ENCODE measurements around the gene TTLL11.
"Not testable (repeated sequence)": the region's sequence is repeated elsewhere in the genome, so short reads cannot be mapped to it uniquely, and the experiment has no call there.

TTLL11 gene

DNA sequence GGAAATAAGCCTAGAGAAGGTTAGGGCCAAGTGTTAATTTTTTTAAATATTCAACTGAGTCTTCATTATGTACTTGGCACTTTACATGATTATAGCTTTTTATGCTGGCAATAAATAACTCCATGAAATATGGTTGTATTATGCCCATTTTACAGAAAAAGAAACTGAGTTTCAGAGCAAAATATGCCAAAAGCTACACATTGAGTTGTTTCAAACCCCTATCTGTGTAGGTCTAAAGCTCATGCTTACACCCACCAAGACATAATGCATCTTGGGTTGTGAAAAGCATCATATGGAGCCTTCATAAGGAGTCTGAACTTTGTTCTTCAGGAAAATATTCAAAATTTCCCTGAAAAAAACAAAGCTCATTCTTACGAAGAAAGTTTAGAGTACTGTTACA lies 14.6 kb downstream of the TTLL11 start:
- DNase-seq, result no peak

DNA sequence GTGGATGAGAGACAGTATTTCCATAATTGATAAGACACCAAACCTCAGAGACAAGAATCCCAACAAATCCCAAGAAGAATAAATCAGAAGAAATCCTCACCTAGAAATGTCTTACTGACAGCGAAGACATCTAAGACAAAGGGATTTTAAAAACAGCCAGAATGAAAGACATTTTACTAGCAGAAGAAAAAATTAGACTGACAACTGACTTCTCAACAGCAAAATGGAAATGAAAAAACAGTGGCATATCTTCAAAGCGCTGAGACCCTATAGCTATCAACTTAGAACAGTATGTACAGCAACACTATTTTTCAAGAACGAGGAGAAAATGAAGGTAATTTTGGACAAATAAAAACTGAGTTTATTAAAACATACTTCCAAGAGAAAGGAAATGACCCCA lies 16.3 kb downstream of the TTLL11 start:
- DNase-seq, result no peak

DNA sequence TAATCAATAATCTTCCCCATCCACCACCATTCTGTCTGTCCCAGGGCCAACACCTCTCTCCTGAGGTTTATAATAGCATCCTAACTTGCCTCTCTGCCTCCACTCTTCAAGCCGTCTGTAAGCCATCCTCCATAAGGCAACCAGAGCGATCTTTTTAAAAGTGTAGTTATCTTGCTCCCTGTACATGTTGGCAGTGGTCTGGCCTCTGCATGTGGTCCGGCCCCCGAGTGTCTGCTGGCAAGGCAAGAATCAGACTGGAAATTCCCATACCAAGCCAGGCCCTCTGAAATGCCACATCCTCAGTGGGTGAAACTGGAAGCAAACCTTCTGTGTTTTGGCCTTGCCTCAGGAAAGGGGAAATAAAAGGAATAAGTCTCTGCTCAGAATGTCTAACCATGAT lies 17.0 kb downstream of the TTLL11 start:
- no peak for DNase-seq

DNA sequence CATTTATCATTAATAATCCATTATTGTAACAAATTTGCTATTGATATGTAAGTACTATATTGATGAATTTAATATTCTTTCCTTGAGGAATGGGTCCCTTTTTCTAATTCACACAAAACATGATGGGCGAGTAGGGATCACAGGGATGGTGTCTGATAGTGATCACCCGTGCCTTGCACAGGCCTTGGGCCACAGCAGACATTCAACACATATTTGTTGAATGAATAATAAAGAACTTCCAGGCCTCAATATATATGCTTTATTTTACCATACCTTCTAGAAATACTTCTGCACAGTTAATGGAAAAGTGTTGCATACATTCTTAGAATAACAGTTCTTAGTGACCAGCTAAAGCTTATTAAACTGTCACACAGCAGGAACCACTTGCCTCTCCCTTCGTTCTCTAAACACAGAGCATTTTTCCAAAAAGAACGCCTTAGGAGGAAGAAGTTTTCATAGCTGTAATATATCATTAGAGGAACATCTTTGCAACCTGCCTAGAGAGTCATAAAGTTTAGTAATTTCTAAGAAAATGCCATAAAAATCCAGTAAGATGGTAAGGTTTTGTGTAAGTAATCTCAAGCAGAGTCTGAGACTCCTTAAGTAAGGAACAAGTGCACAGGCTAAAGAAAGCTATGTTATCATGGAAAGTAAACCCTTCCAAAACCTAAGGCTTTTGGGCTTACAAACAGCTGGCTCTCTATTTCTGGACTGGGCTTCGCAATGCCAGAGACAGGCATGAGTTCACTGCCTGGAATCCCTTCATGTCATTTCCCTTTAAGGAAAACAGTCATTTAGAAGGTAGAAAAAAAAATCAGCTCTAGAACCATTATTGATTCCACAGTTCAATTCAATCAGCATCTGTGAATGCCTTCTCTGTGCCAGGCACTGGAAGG lies 17.7 kb downstream of the TTLL11 start:
- DNase-seq, result no peak

DNA sequence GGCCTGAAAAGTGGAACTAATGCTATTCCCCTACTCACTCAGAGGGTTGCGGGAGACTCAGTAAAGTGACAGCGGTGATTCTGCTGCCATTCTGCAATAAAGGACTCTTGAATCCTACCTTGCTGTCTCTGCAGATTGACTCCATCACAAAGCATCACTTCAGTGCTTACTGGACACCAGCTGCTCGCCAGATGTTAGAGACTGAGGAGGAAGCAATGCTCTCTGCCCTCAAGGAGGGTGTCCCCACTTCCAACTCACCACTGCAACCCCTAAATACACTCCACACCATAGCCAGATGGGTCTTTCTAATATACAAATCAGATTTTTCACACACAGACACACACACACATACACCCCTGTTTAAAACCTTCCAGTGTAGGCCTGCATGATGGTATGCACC lies 21.4 kb downstream of the TTLL11 start:
- no peak for DNase-seq

DNA sequence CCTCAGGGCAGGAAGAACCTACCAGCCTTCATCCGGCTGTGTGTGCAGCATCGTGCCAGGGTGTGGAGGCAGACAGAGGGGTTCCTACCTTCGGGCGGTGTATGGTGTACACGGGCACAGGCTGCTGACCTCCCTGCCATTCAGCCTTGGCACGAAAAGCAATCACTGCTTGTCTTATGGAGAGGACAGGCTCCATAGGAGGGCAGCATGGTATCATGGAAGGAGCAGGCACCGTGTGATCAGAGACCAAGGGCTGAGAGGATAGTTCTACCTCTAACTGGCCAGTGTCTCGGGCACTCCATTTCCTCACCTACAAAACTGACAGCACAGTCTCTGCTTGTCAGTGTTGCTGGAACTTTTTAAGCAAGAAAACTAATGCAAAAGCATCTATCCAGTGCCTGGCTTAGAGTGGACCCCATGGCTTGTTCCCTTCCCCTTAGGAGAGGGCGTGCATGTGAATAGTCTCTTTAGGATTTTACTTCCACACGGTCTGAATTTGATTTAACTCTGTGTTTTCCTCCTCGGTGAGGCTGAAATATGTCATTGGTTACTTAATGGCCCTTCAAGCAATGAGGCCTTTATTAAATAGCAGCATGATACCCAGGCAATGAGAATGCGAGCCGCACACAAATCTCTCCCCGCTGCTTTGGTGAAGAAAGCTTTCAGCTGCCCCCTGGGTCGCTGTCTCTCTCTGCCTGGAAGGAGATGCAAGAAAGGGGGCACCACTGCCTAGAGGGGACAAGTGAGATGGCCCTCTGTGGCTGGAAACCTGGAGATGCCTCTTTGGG lies 22.2 kb downstream of the TTLL11 start:
- DNase-seq, result no peak

DNA sequence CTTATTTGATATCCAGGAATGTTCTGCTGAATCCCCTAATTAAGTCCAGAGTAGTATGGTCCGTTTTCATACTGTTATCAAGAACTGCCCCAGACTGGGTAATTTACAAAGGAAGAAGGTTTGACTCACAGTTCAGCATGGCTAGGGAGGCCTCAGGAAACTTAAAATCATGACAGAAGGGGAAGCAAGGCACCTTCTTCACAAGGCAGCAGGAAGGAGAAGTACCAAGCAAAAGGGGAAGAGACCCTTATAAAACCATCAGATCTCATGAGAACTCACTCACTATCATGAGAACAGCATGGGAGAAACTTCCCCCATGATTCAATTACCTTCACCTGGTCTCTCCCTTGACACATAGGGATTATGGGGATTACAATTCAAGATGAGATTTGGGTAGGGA lies 26.4 kb downstream of the TTLL11 start:
- DNase-seq, result not testable (repeated sequence)

DNA sequence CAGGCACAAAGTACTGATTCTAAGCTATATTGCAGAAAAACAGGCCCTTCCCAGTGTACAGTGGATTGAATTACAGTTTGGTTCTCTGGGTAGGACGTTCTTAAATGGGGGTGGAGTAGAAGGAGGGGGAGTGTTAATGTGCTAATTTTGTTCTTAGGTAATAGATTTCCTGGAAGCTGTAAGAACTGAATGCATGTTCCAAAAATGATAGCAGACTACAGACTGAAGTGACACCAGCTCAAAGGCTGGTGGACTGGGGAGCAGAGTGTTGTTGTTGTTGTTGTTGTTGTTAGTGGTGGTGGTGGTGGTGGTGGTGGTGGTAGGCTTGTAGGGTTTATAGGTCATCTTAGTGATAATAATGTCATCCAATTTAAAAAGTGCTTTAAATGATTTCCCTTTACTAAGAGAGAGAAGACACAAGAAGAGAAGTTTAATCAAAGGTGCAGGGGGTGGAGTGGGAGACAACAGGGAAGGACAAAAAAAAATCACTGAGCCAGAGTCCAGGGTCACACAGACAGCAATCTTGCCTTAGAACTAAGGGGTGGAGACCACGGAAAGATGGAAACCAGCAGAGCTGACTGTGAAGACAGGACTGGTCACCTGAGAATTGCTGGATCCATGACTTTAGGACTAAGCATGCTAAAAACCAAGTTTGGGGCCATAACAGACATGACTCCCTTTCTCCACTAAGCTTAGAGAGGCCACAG lies 27.0 kb downstream of the TTLL11 start:
- DNase-seq, result no peak

DNA sequence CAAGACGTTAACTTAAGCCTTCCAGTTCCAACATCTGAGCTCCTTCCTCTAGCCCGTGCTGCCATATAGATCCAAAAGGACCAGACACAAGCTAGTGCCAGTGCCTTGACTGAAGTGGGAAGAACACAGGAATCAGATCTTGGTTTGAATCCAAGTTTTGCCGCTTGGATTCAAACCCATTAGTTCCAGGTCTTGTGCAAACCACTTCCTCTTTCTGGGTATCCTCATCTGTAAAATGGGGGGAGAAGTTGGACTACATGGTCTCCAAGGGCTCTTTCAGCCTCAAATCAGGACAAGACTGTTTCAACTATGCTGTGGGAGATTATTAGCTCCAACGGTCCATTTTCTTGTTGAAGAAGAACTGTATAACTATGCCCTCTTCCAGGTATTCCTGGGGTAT lies 32.6 kb downstream of the TTLL11 start:
- DNase-seq, result no peak

DNA sequence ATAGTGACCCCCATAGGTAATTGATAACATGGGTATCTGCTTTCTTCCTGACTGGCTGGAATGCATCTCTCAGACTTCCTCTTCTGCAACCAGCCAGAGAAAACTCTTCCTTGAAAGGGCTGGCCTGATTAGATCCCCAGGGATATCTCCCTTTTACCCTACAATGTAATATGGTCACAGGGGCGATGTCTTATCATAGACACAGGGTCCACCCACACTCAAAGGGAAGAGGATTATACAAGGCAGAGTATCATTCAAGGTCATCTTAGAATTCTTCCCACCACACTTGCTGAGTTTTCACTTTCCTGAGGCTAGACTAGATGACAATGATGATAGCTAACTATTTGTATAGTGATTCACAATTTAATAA lies 33.2 kb downstream of the TTLL11 start:
- no peak for DNase-seq

DNA sequence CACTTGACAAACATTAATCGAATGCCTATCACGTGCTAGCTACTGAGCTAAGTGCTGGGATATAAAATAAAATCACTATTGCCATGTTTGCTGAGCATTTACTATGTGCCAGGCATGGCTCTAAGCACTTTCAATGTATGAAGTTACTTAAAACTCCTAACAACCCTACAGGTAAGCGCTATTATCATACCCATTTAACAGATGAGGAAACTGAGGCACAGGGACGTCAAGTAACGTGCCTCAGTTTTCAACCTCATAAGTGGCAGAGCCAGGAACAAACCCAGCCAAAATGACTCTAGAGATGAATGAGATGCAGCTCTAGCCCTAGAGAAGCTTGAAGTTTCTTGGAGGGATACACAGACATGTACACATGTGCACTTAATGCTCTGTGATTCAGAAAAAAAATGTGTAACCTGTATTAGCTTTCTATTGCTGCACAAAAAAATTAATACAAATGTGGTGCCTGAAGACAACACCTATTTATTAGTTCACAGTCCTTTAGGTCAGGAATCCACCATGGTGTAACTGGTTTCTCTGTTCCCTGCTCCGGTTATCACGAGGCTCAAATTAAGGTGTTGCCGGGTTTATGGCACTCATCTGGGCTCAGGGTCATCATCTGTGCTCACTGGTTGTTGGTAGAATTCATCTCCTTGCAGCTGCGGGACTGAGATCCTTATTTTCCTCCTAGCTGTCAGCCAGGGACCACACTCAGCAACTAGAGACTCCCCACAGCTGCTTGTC lies 33.7 kb downstream of the TTLL11 start:
- DNase-seq, result no peak

DNA sequence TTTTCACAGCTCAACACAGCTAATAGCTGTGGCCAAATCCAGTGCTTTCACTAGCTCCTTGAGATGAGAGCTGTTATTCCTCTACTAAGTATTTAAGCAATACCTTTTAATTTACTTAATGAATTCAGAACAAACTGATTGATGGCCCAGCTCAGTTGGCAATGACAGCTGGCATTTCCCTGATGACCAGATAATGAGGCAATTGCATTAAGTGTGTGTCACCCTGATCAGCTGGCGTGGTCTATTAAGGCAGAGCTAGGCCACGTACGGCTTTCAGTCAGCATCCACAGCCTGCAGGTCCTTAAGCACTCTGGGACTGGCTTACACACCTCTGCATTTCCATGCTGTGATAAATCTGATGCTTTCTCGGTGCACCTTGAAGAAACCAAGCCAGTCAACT lies 34.4 kb downstream of the TTLL11 start:
- DNase-seq, result no peak

DNA sequence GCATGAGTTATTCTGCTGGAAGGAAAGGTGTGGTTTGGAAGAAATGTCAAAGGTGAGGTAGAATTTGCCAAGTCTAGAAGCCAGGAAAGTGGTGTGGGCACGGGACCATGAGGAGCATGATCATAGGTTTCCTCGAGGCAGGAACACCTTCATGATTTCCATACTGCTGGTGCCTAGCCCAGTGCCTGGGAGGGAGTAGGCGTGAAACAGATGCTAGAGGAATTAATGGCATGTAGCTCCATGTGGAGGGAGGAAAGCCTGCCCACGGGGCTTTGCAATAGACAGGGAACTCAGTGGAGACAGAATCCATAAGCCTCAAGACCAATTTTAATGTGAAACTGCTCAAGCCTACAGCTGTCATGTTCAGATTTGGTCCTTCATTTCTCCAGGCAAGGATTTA lies 35.1 kb downstream of the TTLL11 start:
- no peak for DNase-seq

DNA sequence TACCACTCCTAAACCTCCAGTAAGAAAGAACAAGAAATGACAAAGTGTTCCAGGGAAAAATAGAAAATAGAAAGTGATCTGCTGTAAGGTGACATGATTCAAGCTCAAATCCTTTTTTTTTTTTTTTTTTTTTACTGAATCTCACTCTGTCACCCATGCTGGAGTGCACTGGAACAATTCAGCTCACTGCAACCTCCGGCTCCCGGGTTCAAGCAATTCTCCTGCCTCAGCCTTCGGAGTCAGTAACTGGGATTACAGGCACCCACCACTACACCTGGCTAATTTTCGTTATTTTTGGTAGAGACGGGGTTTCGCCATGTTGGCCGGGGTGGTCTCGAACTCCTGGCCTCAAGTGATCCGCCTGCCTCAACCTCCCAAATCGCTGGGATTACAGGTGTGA lies 35.9 kb downstream of the TTLL11 start:
- no peak for DNase-seq

DNA sequence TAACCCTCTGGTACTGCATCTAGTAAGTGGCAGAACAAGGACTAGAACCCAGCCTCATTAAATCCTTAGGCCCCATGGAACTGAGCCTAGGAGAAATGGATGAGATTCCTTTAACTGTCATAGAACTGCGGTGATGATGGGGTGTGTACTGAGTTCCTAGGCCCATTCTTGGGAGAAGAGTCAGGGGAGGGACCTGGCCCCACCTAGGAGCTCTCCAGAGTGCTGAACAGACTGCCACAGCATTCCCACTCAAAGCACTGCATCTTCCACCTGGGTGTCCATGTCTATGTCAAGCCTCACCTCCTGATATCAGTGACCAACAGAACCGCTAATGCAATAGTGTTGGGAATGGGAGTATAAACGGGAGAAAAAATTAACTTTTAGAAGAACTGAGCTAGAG lies 36.6 kb downstream of the TTLL11 start:
- no peak for DNase-seq

DNA sequence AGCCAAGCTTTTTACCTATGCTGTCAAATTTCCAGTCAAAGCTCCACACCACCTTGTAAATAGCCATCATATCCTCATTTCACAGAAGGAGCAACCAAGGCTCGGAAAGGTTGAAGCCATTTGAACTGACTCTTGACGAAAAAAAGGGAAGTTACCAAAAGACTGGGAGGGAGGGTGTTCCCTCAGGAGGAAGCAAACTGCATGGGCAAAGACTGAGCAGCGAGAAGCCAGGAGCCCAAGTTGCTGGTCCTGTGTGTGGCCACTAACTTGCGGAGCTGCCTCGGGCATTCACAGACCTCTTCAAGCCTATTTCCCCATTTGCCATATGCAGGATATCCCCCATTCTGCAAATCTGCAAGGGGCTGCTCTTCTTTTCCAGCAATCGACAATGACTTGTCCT lies 37.4 kb downstream of the TTLL11 start:
- no peak for DNase-seq

DNA sequence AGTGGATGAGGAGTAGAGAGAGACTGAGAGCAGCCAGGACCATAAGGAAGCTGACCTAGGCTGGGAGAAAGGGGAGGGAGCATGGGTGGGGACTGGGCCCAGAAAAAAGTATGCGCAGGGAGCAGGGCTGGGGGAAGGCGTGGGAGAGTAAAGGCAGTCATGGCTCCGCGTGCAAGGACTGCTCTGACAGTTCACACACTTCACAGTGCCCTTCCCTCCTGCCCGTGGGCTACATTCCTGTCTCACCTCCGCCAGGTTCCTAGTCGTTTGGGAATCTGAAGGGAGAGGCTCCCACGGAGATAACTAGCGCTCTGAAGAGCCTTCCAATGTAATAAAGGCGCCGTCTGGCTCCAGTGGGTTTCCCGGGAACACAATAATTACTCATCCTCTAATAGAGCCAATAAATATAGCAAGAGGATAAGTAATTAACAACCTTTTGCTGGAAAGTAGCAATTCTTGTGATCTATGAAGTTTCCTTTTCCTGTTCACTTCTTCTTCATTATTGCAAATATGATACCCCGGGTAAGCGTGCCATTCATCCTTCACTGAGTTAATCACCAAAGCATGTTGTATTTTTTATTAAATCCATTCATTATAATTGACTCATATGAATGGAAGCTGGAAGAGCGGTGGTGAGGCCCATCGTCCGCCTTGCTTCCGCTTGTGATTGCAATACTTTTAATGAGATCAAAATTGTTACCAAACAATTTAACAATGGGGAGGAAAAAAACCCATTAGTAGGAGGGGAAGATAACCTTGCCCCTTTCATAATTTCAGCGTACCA lies 39.3 kb downstream of the TTLL11 start:
- no peak for DNase-seq

DNA sequence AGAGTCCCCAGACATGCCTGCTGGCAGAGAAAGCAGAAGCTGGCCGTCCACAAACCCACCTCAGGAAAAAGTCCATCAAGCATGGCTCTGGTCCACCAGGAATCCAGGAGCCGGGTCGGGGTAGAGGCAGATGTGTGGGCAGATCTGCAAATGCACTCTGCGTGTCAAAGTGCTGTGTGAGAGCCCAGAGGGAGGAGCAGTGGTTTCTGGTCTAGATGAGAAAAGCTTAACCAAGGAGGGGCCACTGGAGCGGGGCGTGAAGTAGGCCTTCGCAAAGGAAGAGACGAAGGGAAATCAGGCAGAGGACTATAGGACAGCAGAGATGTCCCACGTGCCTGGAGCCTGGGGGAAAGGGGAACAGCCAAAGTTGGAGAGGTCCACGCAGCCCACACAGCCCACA lies 40.0 kb downstream of the TTLL11 start:
- DNase-seq, result no peak

DNA sequence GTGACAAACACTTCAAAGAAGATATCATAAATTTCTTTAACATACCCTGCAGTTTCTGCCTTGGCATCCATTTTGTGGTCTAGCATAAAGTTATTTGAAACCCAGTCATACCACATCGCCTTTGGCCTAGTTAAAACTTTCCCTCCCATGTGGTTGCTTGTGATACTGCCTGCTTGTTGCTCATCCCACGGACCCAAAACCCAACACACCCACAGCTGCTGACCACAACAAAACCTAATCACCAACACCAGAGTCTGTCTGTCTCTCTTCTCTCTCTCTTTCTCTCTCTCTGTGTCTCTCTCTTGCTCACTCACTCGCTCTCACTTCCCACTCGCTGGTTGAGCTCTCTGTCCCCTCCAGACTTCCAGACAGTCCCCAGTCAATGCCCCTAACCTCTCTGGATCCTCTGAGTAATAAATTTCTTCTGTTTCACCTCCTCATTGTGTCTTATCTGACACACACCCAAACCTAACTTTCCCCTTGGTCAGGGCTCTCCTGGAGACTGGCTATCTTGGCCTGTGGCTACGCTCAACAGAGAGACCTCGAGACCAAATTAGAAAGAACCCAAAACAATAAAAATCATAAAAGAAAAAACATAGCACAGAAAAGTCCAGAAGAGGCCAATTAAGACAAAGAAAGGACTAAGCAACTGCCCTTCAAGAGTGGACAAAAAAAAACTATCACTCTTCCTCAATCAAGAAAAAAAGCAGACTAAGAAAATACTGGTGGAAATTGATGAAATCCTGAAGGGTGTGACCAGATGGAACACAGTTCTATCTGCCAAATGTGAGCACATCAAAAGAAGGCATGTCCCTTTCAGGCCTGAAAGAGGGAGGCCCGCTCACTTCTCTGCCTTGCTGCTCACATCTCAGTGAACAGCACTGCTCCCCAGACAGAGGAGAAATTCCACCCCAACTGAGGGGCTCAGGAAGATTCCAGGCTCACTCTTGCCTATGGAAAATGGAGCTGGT lies 41.5 kb downstream of the TTLL11 start:
- DNase-seq, result no peak

DNA sequence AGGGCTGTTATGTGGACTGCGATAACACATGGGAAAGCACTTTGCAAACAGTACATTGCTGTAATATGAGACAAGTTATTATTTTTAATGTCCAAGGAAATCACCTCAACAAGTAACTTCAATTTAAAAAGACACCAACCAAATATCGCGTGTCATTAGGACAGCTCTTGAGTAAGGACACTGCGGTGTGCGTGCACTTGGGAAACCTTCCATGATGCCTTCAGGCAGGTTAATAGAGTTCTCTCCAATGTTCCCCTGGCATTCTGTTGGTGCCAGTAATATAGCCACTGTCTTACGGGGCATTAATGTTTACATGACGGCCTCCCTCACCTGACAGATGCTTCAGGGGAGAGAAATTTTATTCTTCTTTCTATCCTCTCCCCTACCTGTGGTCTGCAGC lies 42.9 kb downstream of the TTLL11 start:
- no peak for DNase-seq

DNA sequence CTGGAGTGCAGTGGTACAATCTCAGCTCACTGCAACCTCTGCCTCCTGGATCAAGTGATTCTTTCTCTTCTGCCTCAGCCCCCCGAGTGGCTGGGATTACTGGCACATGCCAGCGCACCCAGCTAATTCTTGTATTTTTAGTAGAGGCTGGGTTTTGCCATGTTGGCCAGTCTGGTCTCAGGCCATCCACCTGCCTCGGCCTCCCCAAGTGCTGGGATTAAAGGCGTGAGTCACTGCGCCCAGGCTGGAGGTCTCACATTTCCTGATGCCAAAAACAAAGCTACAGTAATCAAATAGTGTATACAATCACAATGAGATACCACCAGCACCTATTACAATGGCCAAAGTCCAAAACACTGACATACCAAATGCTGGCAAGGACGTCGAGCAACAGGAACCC lies 51.1 kb downstream of the TTLL11 start:
- DNase-seq, result no peak
